Measurements from ENCODE around the gene GNGT2. TPM values are rescaled to one million over a fixed set of nuclear protein-coding genes. Genes with fewer than 3 reads are reported as not detected.

The GNGT2 gene
- polyA plus RNA-seq, 3 donors, result 16.0 to 25.1 (median 16.7) TPM

DNA sequence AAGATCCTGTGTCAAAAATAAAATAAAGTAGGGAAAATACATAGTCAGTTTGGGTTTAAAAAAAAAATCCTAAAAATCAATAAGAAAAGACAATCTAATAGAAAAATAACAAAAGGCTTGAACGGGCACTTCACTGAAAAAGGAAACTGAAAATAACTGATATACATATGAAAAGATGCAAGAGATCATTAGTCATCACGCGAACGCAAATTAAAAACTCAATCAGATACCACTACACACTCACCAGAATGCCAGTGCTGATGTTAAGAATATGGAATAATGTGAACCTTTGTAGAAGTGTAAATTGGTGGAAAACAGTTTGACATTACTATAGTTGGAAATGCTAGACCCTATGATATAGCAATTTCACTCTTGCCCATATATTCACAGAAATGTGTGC lies 14.6 kb downstream of the GNGT2 start:
- peaks cover 0 to 9% (median 0%) of the 10 kb centered on the region in 3 donors for H3K27me3 Mint-ChIP-seq (ENCODE audit: low read depth in 3 of 3)
- intact Hi-C loops (cut with micrococcal nuclease), result no loop called here
- no peaks in the 10 kb centered on the region for H3K27me3 ChIP-seq (ENCODE audit: control insufficient read depth in 2 of 2, insufficient read depth in 2 of 2, low read length in 2 of 2)
- peaks cover 0 to 3% of the 10 kb centered on the region in 2 donors for H3K36me3 Mint-ChIP-seq
- H3K9ac ChIP-seq (ENCODE audit: insufficient read depth, low read length, poor library complexity, severe bottlenecking), result no peak overlapping the region
- TF ChIP-seq, protein P1, sequence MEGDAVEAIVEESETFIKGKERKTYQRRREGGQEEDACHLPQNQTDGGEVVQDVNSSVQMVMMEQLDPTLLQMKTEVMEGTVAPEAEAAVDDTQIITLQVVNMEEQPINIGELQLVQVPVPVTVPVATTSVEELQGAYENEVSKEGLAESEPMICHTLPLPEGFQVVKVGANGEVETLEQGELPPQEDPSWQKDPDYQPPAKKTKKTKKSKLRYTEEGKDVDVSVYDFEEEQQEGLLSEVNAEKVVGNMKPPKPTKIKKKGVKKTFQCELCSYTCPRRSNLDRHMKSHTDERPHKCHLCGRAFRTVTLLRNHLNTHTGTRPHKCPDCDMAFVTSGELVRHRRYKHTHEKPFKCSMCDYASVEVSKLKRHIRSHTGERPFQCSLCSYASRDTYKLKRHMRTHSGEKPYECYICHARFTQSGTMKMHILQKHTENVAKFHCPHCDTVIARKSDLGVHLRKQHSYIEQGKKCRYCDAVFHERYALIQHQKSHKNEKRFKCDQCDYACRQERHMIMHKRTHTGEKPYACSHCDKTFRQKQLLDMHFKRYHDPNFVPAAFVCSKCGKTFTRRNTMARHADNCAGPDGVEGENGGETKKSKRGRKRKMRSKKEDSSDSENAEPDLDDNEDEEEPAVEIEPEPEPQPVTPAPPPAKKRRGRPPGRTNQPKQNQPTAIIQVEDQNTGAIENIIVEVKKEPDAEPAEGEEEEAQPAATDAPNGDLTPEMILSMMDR (IDR thresholded peaks at IDR 0.05), result no peak
- H3K4me3 Mint-ChIP-seq, result no peak overlapping the region
- no peaks in the 10 kb centered on the region for H4K20me1 ChIP-seq (ENCODE audit: insufficient read depth, low read length)
- H3K27ac Mint-ChIP-seq, result peak overlapping the region in 1 of 7 donors; percentile 4
- no peak overlapping the region for H3K4me3 ChIP-seq (replicated peaks in 1 of 3; ENCODE audit: low read depth in 2 of 3, low read length in 3 of 3)
- H3K27ac ChIP-seq (ENCODE audit: low read depth in 1 of 2, low read length in 2 of 2), result no peak overlapping the region
- H3K4me1 ChIP-seq (ENCODE audit: control insufficient read depth in 1 of 2, insufficient read depth in 2 of 2, low read length in 2 of 2), result peaks cover 36 to 41% of the 10 kb centered on the region in 2 donors
- H3K4me1 Mint-ChIP-seq, result peaks cover 50% of the 10 kb centered on the region
- WGBS (ENCODE audit: insufficient coverage), result no CpG with 5 or more reads among the region's 4 CpGs
- H3K36me3 ChIP-seq (replicated peaks in 1 of 2; ENCODE audit: control insufficient read depth in 1 of 2, insufficient read depth in 2 of 2, low read length in 2 of 2), result no peaks in the 10 kb centered on the region
- no peak overlapping the region for H3K4me2 ChIP-seq (replicated peaks; ENCODE audit: extremely low read depth, low read length, poor library complexity, severe bottlenecking)
- no peaks in the 10 kb centered on the region for H3K79me2 ChIP-seq (ENCODE audit: insufficient read depth, low read length)
- no peak overlapping the region for H2AFZ ChIP-seq (ENCODE audit: insufficient read depth, low read depth, low read length, poor library complexity, severe bottlenecking)
- no peak for DNase-seq
- peaks cover 0 to 1% (median 0%) of the 10 kb centered on the region in 7 donors for H3K9me3 Mint-ChIP-seq
- no peaks in the 10 kb centered on the region for H3K9me3 ChIP-seq (replicated peaks in 1 of 2; ENCODE audit: control insufficient read depth in 1 of 2, insufficient read depth in 1 of 2, low read length in 2 of 2)

DNA sequence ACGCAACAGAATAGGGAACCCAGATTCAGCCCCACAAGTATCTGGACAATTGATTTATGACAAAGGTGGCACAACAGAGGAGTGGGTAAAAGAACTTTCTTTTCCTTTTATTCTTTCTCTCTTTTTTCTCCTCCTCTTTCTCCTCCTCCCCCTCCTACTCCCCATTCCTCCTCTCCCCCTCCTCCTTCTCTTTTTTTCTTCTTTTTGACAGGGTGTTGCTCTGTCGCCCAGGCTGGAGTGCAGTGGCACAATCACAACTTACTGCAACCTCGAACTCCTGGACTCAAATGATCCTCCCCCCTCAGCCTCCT lies 16.1 kb downstream of the GNGT2 start:
- DNase-seq, result no peak
- Mint-ChIP-seq H3K36me3 (peaks cover 0 to 3% of the 10 kb centered on the region in 2 donors), H3K4me3 (peak overlapping the region in 1 of 2 donors; percentile 46), H3K9me3 (peaks cover 0 to 1% (median 0%) of the 10 kb centered on the region in 7 donors), H3K27ac (peak overlapping the region in 6 of 7 donors; percentile 99 to 100 (median 99)), H3K27me3 (ENCODE audit: low read depth in 3 of 3) (peaks cover 0 to 7% (median 0%) of the 10 kb centered on the region in 3 donors), H3K4me1 (peaks cover 46% of the 10 kb centered on the region)
- H3K27ac ChIP-seq (ENCODE audit: low read depth in 1 of 2, low read length in 2 of 2), result peak overlapping the region in 1 of 2 donors; percentile 99
- no peak overlapping the region for H2AFZ ChIP-seq (ENCODE audit: insufficient read depth, low read depth, low read length, poor library complexity, severe bottlenecking)
- 29% methylated on average over 2 of the region's 3 CpGs for WGBS (ENCODE audit: insufficient coverage)
- H3K4me1 ChIP-seq (ENCODE audit: control insufficient read depth in 1 of 2, insufficient read depth in 2 of 2, low read length in 2 of 2), result peaks cover 33 to 38% of the 10 kb centered on the region in 2 donors
- no peaks in the 10 kb centered on the region for H3K9me3 ChIP-seq (replicated peaks in 1 of 2; ENCODE audit: control insufficient read depth in 1 of 2, insufficient read depth in 1 of 2, low read length in 2 of 2)
- peak overlapping the region in 1 of 3 experiments; percentile 80 for H3K4me3 ChIP-seq (replicated peaks in 1 of 3; ENCODE audit: low read depth in 2 of 3, low read length in 3 of 3)
- intact Hi-C loops (cut with micrococcal nuclease), result no loop called here
- H3K4me2 ChIP-seq (replicated peaks; ENCODE audit: extremely low read depth, low read length, poor library complexity, severe bottlenecking), result peak overlapping the region; percentile 80
- TF ChIP-seq, protein P1 (IDR thresholded peaks at IDR 0.05), result no peak
- H3K27me3 ChIP-seq (ENCODE audit: control insufficient read depth in 2 of 2, insufficient read depth in 2 of 2, low read length in 2 of 2), result no peaks in the 10 kb centered on the region
- H3K9ac ChIP-seq (ENCODE audit: insufficient read depth, low read length, poor library complexity, severe bottlenecking), result no peak overlapping the region
- H4K20me1 ChIP-seq (ENCODE audit: insufficient read depth, low read length), result no peaks in the 10 kb centered on the region
- H3K36me3 ChIP-seq (replicated peaks in 1 of 2; ENCODE audit: control insufficient read depth in 1 of 2, insufficient read depth in 2 of 2, low read length in 2 of 2), result no peaks in the 10 kb centered on the region
- H3K79me2 ChIP-seq (ENCODE audit: insufficient read depth, low read length), result no peaks in the 10 kb centered on the region
